SK-N-SH treated with all-trans-retinoic acid at 6 μM for 48 hours (cell line): Measurements from ENCODE around the gene CDKN2A.

Source experiments
- ATAC-seq: fragments of 200-7000 bp; cut with Tn5 transposase; 3 replicates; pipeline ENCODE4 v1.9.1; 2020; ENCODE audit warnings: mild to moderate bottlenecking, moderate library complexity
- ARNTL ChIP-seq: fragments of 450-650 bp; formaldehyde crosslinking; IDR thresholded peaks from 2 replicates; pipeline ENCODE4 v1.5.0; 2020; ENCODE audit warnings: low read depth, mild to moderate bottlenecking, moderate library complexity, borderline replicate concordance
- BACH2 ChIP-seq: fragments of 250-450 bp; sonication (Bioruptor Pico); IDR thresholded peaks from 2 replicates; pipeline ENCODE4 v1.9.0; 2021; ENCODE audit warnings: mild to moderate bottlenecking, borderline replicate concordance
- CSDC2 ChIP-seq: fragments of 250-450 bp; sonication (Bioruptor Pico); IDR thresholded peaks from 2 replicates; pipeline ENCODE4 v1.5.0; 2020; ENCODE audit warnings: mild to moderate bottlenecking, moderate library complexity
- ESRRG ChIP-seq: fragments of 250-450 bp; sonication (Bioruptor Pico); IDR thresholded peaks from 2 replicates; pipeline ENCODE4 v1.6.1; 2021; ENCODE audit warnings: mild to moderate bottlenecking
- GLIS3 ChIP-seq: fragments of 250-450 bp; sonication (Bioruptor Pico); IDR thresholded peaks from 2 replicates; pipeline ENCODE4 v1.5.0; 2020; ENCODE audit warnings: mild to moderate bottlenecking, moderate library complexity
- OSR1 ChIP-seq: fragments of 250-450 bp; sonication (Bioruptor Pico); IDR thresholded peaks from 2 replicates; pipeline ENCODE4 v1.8.0; 2022; ENCODE audit warnings: moderate library complexity, mild to moderate bottlenecking, inconsistent platforms
- PPARA ChIP-seq: fragments of 250-450 bp; sonication (Bioruptor Pico); IDR thresholded peaks from 2 replicates; pipeline ENCODE4 v1.5.0; 2020; ENCODE audit warnings: mild to moderate bottlenecking, borderline replicate concordance
- RARB ChIP-seq: fragments of 250-450 bp; sonication (Bioruptor Pico); IDR thresholded peaks from 2 replicates; pipeline ENCODE4 v1.8.0; 2021; ENCODE audit warnings: mild to moderate bottlenecking, moderate library complexity
- SNAI2 ChIP-seq: fragments of 250-450 bp; sonication (Bioruptor Pico); IDR thresholded peaks from 2 replicates; pipeline ENCODE4 v1.5.0; 2020; ENCODE audit warnings: mild to moderate bottlenecking, moderate library complexity
- TCF4 ChIP-seq: fragments of 250-450 bp; sonication (Bioruptor Pico); IDR thresholded peaks from 2 replicates; pipeline ENCODE4 v1.8.0; 2021; ENCODE audit warnings: mild to moderate bottlenecking, moderate library complexity, borderline replicate concordance
- TOX ChIP-seq: fragments of 250-450 bp; sonication (Bioruptor Pico); IDR thresholded peaks from 2 replicates; pipeline ENCODE4 v1.8.0; 2021; ENCODE audit warnings: mild to moderate bottlenecking, moderate library complexity, borderline replicate concordance
- ZFP3 ChIP-seq: fragments of 250-450 bp; sonication (Bioruptor Pico); IDR thresholded peaks from 2 replicates; pipeline ENCODE4 v1.5.0; 2020; ENCODE audit warnings: mild to moderate bottlenecking, moderate library complexity
- ZFP30 ChIP-seq: fragments of 450-650 bp; formaldehyde crosslinking; IDR thresholded peaks from 2 replicates; pipeline ENCODE4 v1.5.0; 2022; ENCODE audit warnings: mild to moderate bottlenecking, moderate library complexity
- ZNF565 ChIP-seq: fragments of 450-650 bp; formaldehyde crosslinking; conservative IDR thresholded peaks from 2 replicates; pipeline ENCODE4 v1.5.0; 2020; ENCODE audit warnings: low read depth, mild to moderate bottlenecking, moderate library complexity
- ZNF70 ChIP-seq: fragments of 450-650 bp; formaldehyde crosslinking; IDR thresholded peaks from 2 replicates; pipeline ENCODE4 v1.5.0; 2020; ENCODE audit warnings: mild to moderate bottlenecking, moderate library complexity
- ZNF8 ChIP-seq: fragments of 450-650 bp; formaldehyde crosslinking; IDR thresholded peaks from 2 replicates; pipeline ENCODE4 v1.5.0; 2020; ENCODE audit warnings: mild to moderate bottlenecking, moderate library complexity
- TF ChIP-seq, protein P1 (sequence below): fragments of 250-450 bp; sonication (Bioruptor Pico); IDR thresholded peaks from 2 replicates; pipeline ENCODE4 v1.5.1; 2020; ENCODE audit warnings: low read depth, mild to moderate bottlenecking, moderate library complexity
- TF ChIP-seq, protein P2 (sequence below): fragments of 250-450 bp; sonication (Bioruptor Pico); IDR thresholded peaks from 2 replicates; pipeline ENCODE4 v1.8.0; 2021; ENCODE audit warnings: low read depth, mild to moderate bottlenecking, moderate library complexity, borderline replicate concordance
- TF ChIP-seq, protein P3 (sequence below): fragments of 250-450 bp; sonication (Bioruptor Pico); IDR thresholded peaks from 2 replicates; pipeline ENCODE4 v1.5.0; 2020; ENCODE audit warnings: mild to moderate bottlenecking, moderate library complexity

CDKN2A gene

DNA sequence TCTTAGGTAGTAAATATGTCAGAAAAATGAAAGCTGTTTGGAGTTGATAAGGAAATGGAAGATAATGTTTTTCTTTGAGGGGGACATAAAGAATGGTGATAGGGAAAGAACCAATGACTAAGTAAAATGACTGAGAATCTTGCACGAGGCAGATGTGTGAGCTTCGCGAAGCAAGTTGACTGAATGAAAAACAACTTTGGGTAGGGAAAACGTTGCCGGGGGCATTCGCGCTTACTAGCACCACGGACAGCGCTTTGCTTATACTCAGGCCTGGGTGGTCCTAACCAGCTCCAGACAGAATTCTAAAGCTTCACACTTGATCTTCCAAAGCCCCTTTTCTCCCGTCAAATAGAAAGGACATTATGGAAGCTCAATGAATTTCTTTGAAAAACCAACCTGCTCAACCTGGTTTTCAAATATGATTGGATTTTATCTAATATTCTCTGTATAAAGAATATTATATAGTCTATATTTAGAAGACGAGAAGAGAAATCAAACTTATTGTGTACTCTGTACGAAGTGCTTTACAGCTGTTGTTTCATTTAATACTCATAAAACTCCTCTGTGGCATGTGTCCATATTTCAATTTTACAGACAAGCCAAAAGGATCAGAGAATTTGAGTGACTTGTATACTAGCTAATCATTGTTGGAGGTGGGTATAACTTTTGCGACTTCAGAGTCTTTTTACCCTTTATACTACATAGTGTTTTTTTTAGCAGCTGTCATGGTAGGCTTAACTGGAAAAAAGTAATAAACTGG, 16.9 kb upstream of the CDKN2A start (continued):
- TF ChIP-seq BACH2 (CRISPR knock-in tag) (no peak), ZNF70 (CRISPR knock-in tag) (no peak), CSDC2 (CRISPR knock-in tag) (no peak), GLIS3 (CRISPR knock-in tag) (no peak), ARNTL (CRISPR knock-in tag) (no peak), TOX (CRISPR knock-in tag) (no peak), ZNF8 (CRISPR knock-in tag) (no peak)
- TF ChIP-seq, protein P1, sequence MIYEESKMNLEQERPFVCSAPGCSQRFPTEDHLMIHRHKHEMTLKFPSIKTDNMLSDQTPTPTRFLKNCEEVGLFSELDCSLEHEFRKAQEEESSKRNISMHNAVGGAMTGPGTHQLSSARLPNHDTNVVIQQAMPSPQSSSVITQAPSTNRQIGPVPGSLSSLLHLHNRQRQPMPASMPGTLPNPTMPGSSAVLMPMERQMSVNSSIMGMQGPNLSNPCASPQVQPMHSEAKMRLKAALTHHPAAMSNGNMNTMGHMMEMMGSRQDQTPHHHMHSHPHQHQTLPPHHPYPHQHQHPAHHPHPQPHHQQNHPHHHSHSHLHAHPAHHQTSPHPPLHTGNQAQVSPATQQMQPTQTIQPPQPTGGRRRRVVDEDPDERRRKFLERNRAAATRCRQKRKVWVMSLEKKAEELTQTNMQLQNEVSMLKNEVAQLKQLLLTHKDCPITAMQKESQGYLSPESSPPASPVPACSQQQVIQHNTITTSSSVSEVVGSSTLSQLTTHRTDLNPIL (CRISPR knock-in tag) = no peak
- TF ChIP-seq, protein P2, sequence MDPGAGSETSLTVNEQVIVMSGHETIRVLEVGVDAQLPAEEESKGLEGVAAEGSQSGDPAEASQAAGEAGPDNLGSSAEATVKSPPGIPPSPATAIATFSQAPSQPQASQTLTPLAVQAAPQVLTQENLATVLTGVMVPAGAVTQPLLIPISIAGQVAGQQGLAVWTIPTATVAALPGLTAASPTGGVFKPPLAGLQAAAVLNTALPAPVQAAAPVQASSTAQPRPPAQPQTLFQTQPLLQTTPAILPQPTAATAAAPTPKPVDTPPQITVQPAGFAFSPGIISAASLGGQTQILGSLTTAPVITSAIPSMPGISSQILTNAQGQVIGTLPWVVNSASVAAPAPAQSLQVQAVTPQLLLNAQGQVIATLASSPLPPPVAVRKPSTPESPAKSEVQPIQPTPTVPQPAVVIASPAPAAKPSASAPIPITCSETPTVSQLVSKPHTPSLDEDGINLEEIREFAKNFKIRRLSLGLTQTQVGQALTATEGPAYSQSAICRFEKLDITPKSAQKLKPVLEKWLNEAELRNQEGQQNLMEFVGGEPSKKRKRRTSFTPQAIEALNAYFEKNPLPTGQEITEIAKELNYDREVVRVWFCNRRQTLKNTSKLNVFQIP (CRISPR knock-in tag) = no peak

DNA sequence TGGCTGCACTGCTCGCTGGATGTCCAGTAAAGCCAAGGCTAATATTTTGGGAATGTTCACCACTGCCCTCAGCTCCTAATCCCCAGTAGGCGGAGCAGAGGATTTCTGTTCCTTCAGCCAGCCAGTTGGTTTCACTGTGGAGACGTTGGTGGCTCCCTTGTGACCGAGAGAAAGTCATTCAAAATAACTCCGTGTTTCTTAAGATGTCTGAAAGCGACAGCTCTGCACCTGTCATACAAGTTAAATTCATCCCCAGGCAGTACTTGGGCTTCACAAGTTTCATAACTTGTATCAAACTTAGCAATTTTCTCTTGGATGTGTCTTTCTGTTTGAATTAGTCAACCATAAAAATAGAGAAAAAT, 15.3 kb upstream of the CDKN2A start:
- TF ChIP-seq CSDC2 (CRISPR knock-in tag) = no peak
- TF ChIP-seq ZFP3 (CRISPR knock-in tag) = no peak
- TF ChIP-seq ZNF70 (CRISPR knock-in tag) = no peak
- TF ChIP-seq ESRRG (CRISPR knock-in tag) = no peak
- TF ChIP-seq PPARA = no peak
- no peak for TF ChIP-seq ZNF565 (CRISPR knock-in tag)
- no peak for TF ChIP-seq ZNF8 (CRISPR knock-in tag)
- no peak for TF ChIP-seq TOX (CRISPR knock-in tag)
- TF ChIP-seq TCF4 (CRISPR knock-in tag) = no peak
- TF ChIP-seq RARB (CRISPR knock-in tag) = no peak
- TF ChIP-seq, protein P3, sequence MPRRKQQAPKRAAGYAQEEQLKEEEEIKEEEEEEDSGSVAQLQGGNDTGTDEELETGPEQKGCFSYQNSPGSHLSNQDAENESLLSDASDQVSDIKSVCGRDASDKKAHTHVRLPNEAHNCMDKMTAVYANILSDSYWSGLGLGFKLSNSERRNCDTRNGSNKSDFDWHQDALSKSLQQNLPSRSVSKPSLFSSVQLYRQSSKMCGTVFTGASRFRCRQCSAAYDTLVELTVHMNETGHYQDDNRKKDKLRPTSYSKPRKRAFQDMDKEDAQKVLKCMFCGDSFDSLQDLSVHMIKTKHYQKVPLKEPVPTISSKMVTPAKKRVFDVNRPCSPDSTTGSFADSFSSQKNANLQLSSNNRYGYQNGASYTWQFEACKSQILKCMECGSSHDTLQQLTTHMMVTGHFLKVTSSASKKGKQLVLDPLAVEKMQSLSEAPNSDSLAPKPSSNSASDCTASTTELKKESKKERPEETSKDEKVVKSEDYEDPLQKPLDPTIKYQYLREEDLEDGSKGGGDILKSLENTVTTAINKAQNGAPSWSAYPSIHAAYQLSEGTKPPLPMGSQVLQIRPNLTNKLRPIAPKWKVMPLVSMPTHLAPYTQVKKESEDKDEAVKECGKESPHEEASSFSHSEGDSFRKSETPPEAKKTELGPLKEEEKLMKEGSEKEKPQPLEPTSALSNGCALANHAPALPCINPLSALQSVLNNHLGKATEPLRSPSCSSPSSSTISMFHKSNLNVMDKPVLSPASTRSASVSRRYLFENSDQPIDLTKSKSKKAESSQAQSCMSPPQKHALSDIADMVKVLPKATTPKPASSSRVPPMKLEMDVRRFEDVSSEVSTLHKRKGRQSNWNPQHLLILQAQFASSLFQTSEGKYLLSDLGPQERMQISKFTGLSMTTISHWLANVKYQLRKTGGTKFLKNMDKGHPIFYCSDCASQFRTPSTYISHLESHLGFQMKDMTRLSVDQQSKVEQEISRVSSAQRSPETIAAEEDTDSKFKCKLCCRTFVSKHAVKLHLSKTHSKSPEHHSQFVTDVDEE (CRISPR knock-in tag) = no peak
- TF ChIP-seq ZFP30 (CRISPR knock-in tag) = no peak
- no peak for TF ChIP-seq OSR1 (CRISPR knock-in tag)
- TF ChIP-seq, protein P1 (CRISPR knock-in tag) = no peak
- no peak for TF ChIP-seq ARNTL (CRISPR knock-in tag)
- no peak for TF ChIP-seq BACH2 (CRISPR knock-in tag)
- TF ChIP-seq SNAI2 (CRISPR knock-in tag) = no peak
- TF ChIP-seq, protein P2 (CRISPR knock-in tag) = no peak

More for the DNA sequence above, 15.3 kb upstream of the CDKN2A start:
- no peak for ATAC-seq
